Measurements from ENCODE around the gene POT1.

POT1 gene

GRCh38 chr7:124874644-124875163 is 54.9 kb downstream of the POT1 start:
- no peak overlapping the region for H3K27ac ChIP-seq (ENCODE audit: low read length)
- no peaks in the 10 kb centered on the region for H3K4me1 ChIP-seq (ENCODE audit: control insufficient read depth, insufficient read depth, low read length)
- no CpG with 5 or more reads among the region's 3 CpGs for WGBS (ENCODE audit: insufficient coverage, insufficient read length)
- no peak for DNase-seq (ENCODE audit: low read depth, low spot score)
- no peaks in the 10 kb centered on the region for H3K36me3 ChIP-seq (ENCODE audit: control insufficient read depth, insufficient read depth, low read length)
- no peak overlapping the region for H3K4me3 ChIP-seq (ENCODE audit: low read length)
- no peaks in the 10 kb centered on the region for H3K9me3 ChIP-seq (ENCODE audit: control insufficient read depth, insufficient read depth, low read length)
- H3K27me3 ChIP-seq (ENCODE audit: control insufficient read depth, insufficient read depth, low read length) = no peaks in the 10 kb centered on the region

GRCh38 chr7:124857672-124858235 is 71.9 kb downstream of the POT1 start:
- Histone ChIP-seq H3K4me3 (ENCODE audit: low read length) (no peak overlapping the region), H3K4me1 (ENCODE audit: control insufficient read depth, insufficient read depth, low read length) (no peaks in the 10 kb centered on the region), H3K36me3 (ENCODE audit: control insufficient read depth, insufficient read depth, low read length) (no peaks in the 10 kb centered on the region), H3K27me3 (ENCODE audit: control insufficient read depth, insufficient read depth, low read length) (no peaks in the 10 kb centered on the region), H3K9me3 (ENCODE audit: control insufficient read depth, insufficient read depth, low read length) (no peaks in the 10 kb centered on the region), H3K27ac (ENCODE audit: low read length) (no peak overlapping the region)
- WGBS (ENCODE audit: insufficient coverage, insufficient read length) = no CpG with 5 or more reads among the region's 5 CpGs
- DNase-seq (ENCODE audit: low read depth, low spot score) = no peak

GRCh38 chr7:124856299-124856888 is 73.2 kb downstream of the POT1 start:
- Histone ChIP-seq H3K27me3 (ENCODE audit: control insufficient read depth, insufficient read depth, low read length) (no peaks in the 10 kb centered on the region), H3K27ac (ENCODE audit: low read length) (no peak overlapping the region), H3K4me1 (ENCODE audit: control insufficient read depth, insufficient read depth, low read length) (no peaks in the 10 kb centered on the region), H3K4me3 (ENCODE audit: low read length) (no peak overlapping the region), H3K9me3 (ENCODE audit: control insufficient read depth, insufficient read depth, low read length) (no peaks in the 10 kb centered on the region), H3K36me3 (ENCODE audit: control insufficient read depth, insufficient read depth, low read length) (no peaks in the 10 kb centered on the region)
- DNase-seq (ENCODE audit: low read depth, low spot score) = no peak
- WGBS (ENCODE audit: insufficient coverage, insufficient read length) = no CpG with 5 or more reads among the region's 3 CpGs

GRCh38 chr7:124843336-124843735 is 86.3 kb downstream of the POT1 start:
- Histone ChIP-seq H3K9me3 (ENCODE audit: control insufficient read depth, insufficient read depth, low read length) (no peaks in the 10 kb centered on the region), H3K27me3 (ENCODE audit: control insufficient read depth, insufficient read depth, low read length) (no peaks in the 10 kb centered on the region), H3K36me3 (ENCODE audit: control insufficient read depth, insufficient read depth, low read length) (no peaks in the 10 kb centered on the region; the same call in 1 of the 2 replicates), H3K4me1 (ENCODE audit: control insufficient read depth, insufficient read depth, low read length) (no peaks in the 10 kb centered on the region), H3K27ac (ENCODE audit: low read length) (no peak overlapping the region), H3K4me3 (ENCODE audit: low read length) (no peak overlapping the region)
- no peak for DNase-seq (ENCODE audit: low read depth, low spot score)

- Histone ChIP-seq H3K36me3 (ENCODE audit: control insufficient read depth, insufficient read depth, low read length) (no peaks in the 10 kb centered on the region), H3K27me3 (ENCODE audit: control insufficient read depth, insufficient read depth, low read length) (no peaks in the 10 kb centered on the region), H3K4me1 (ENCODE audit: control insufficient read depth, insufficient read depth, low read length) (no peaks in the 10 kb centered on the region), H3K4me3 (ENCODE audit: low read length) (no peak overlapping the region), H3K9me3 (ENCODE audit: control insufficient read depth, insufficient read depth, low read length) (no peaks in the 10 kb centered on the region), H3K27ac (ENCODE audit: low read length) (no peak overlapping the region)
- no peak for DNase-seq (ENCODE audit: low read depth, low spot score)
- no CpG with 5 or more reads among the region's 1 CpG for WGBS (ENCODE audit: insufficient coverage, insufficient read length)
Observed at GRCh38 chr7:124840435-124840834, 89.2 kb downstream of the POT1 start.

GRCh38 chr7:124839687-124840086 is 89.9 kb downstream of the POT1 start:
- Histone ChIP-seq H3K27me3 (ENCODE audit: control insufficient read depth, insufficient read depth, low read length) (no peaks in the 10 kb centered on the region), H3K4me3 (ENCODE audit: low read length) (no peak overlapping the region), H3K9me3 (ENCODE audit: control insufficient read depth, insufficient read depth, low read length) (no peaks in the 10 kb centered on the region), H3K36me3 (ENCODE audit: control insufficient read depth, insufficient read depth, low read length) (no peaks in the 10 kb centered on the region), H3K27ac (ENCODE audit: low read length) (no peak overlapping the region), H3K4me1 (ENCODE audit: control insufficient read depth, insufficient read depth, low read length) (no peaks in the 10 kb centered on the region)
- WGBS (ENCODE audit: insufficient coverage, insufficient read length) = no CpG with 5 or more reads among the region's 1 CpG
- DNase-seq (ENCODE audit: low read depth, low spot score) = no peak

- Histone ChIP-seq H3K27me3 (ENCODE audit: control insufficient read depth, insufficient read depth, low read length) (no peaks in the 10 kb centered on the region), H3K4me1 (ENCODE audit: control insufficient read depth, insufficient read depth, low read length) (no peaks in the 10 kb centered on the region), H3K36me3 (ENCODE audit: control insufficient read depth, insufficient read depth, low read length) (no peaks in the 10 kb centered on the region), H3K4me3 (ENCODE audit: low read length) (no peak overlapping the region), H3K27ac (ENCODE audit: low read length) (no peak overlapping the region), H3K9me3 (ENCODE audit: control insufficient read depth, insufficient read depth, low read length) (no peaks in the 10 kb centered on the region)
- no peak for DNase-seq (ENCODE audit: low read depth, low spot score)
- no CpG with 5 or more reads among the region's 1 CpG for WGBS (ENCODE audit: insufficient coverage, insufficient read length)
Observed at GRCh38 chr7:124836173-124836572, 93.5 kb downstream of the POT1 start.

- H3K9me3 ChIP-seq (ENCODE audit: control insufficient read depth, insufficient read depth, low read length) = no peaks in the 10 kb centered on the region
- no peaks in the 10 kb centered on the region; the same call in 1 of the 2 replicates for H3K4me1 ChIP-seq (ENCODE audit: control insufficient read depth, insufficient read depth, low read length)
- WGBS (ENCODE audit: insufficient coverage, insufficient read length) = no CpG with 5 or more reads among the region's 5 CpGs
- H3K27me3 ChIP-seq (ENCODE audit: control insufficient read depth, insufficient read depth, low read length) = no peaks in the 10 kb centered on the region
- H3K36me3 ChIP-seq (ENCODE audit: control insufficient read depth, insufficient read depth, low read length) = no peaks in the 10 kb centered on the region
- DNase-seq (ENCODE audit: low read depth, low spot score) = no peak
- no peak overlapping the region for H3K4me3 ChIP-seq (ENCODE audit: low read length)
- no peak overlapping the region for H3K27ac ChIP-seq (ENCODE audit: low read length)
Observed at GRCh38 chr7:124818807-124819206, 110.8 kb downstream of the POT1 start.

- DNase-seq (ENCODE audit: low read depth, low spot score) = no peak
- H3K9me3 ChIP-seq (ENCODE audit: control insufficient read depth, insufficient read depth, low read length) = no peaks in the 10 kb centered on the region
- no peaks in the 10 kb centered on the region; the same call in 1 of the 2 replicates for H3K4me1 ChIP-seq (ENCODE audit: control insufficient read depth, insufficient read depth, low read length)
- no peak overlapping the region for H3K27ac ChIP-seq (ENCODE audit: low read length)
- no peaks in the 10 kb centered on the region for H3K27me3 ChIP-seq (ENCODE audit: control insufficient read depth, insufficient read depth, low read length)
- no peaks in the 10 kb centered on the region for H3K36me3 ChIP-seq (ENCODE audit: control insufficient read depth, insufficient read depth, low read length)
- no CpG with 5 or more reads among the region's 2 CpGs for WGBS (ENCODE audit: insufficient coverage, insufficient read length)
- H3K4me3 ChIP-seq (ENCODE audit: low read length) = no peak overlapping the region
Observed at GRCh38 chr7:124813994-124814798, 115.4 kb downstream of the POT1 start.

- Histone ChIP-seq H3K4me1 (ENCODE audit: control insufficient read depth, insufficient read depth, low read length) (no peaks in the 10 kb centered on the region; the same call in 1 of the 2 replicates), H3K36me3 (ENCODE audit: control insufficient read depth, insufficient read depth, low read length) (no peaks in the 10 kb centered on the region), H3K27ac (ENCODE audit: low read length) (no peak overlapping the region), H3K4me3 (ENCODE audit: low read length) (no peak overlapping the region), H3K27me3 (ENCODE audit: control insufficient read depth, insufficient read depth, low read length) (no peaks in the 10 kb centered on the region), H3K9me3 (ENCODE audit: control insufficient read depth, insufficient read depth, low read length) (no peaks in the 10 kb centered on the region)
- DNase-seq (ENCODE audit: low read depth, low spot score) = no peak
- WGBS (ENCODE audit: insufficient coverage, insufficient read length) = no CpG with 5 or more reads among the region's 2 CpGs
Observed at GRCh38 chr7:124812764-124813163, 116.9 kb downstream of the POT1 start.
